ENCODE data around the gene KRTAP1-1. TPM values are rescaled to one million over a fixed set of nuclear protein-coding genes. Genes with fewer than 3 reads are reported as not detected.
"Not testable (repeated sequence)": the region's sequence is repeated elsewhere in the genome, so short reads cannot be mapped to it uniquely, and the experiment has no call there.

KRTAP1-1 gene
- total and polyA plus RNA-seq, 12 donors: not detected

GRCh38 chr17:41063449-41063848 lies 22.2 kb upstream of the KRTAP1-1 start:
- no peak overlapping the region for H3K4me3 ChIP-seq
- no peak for ATAC-seq
- intact Hi-C loops (cut with DNase I): no loop called here
- H3K9me3 ChIP-seq: no peaks in the 10 kb centered on the region
- no peaks in the 10 kb centered on the region for H3K36me3 ChIP-seq
- TF ChIP-seq CTCF (IDR thresholded peaks at IDR 0.05): no peak
- no peaks in the 10 kb centered on the region for H3K4me1 ChIP-seq
- no peak overlapping the region for H3K27ac ChIP-seq
- 89% methylated on average over 4 of the region's 4 CpGs for WGBS, 2 donors
- DNase-seq: no peak
- H3K27me3 ChIP-seq: peaks cover 0 to 61% (median 43%) of the 10 kb centered on the region in 7 donors

- peaks cover 0 to 76% (median 51%) of the 10 kb centered on the region in 7 donors for H3K27me3 ChIP-seq
These were observed 20.7 kb upstream of the KRTAP1-1 start for GRCh38 chr17:41061964-41062363.

GRCh38 chr17:41060052-41060604 lies 18.9 kb upstream of the KRTAP1-1 start, which contains the start of gene KRTAP2-3:
TSS of gene KRTAP2-3 (minus strand) at chr17:41060114. CDS start at chr17:41060050, 64 bp downstream.
- Histone ChIP-seq H3K36me3 (no peaks in the 10 kb centered on the region), H3K4me3 (no peak within 1 kb of the TSS), H3K4me1 (no peaks in the 10 kb centered on the region), H3K9me3 (peaks cover 0 to 7% (median 0%) of the 10 kb centered on the region in 11 donors), H3K27ac (no peak within 1 kb of the TSS), H3K27me3 (peaks cover 0 to 82% (median 58%) of the 10 kb centered on the region in 7 donors)
- intact Hi-C loops (cut with DNase I): no loop called here
- no peak for TF ChIP-seq CTCF (IDR thresholded peaks at IDR 0.05)
- 60 to 61% methylated on average over 6 of the region's 6 CpGs for WGBS, 2 donors
- DNase-seq: no peak
- no peak for ATAC-seq

More at GRCh38 chr17:41061964-41062363, 20.7 kb upstream of the KRTAP1-1 start:
- intact Hi-C loops (cut with DNase I): no loop called here
- Histone ChIP-seq H3K36me3 (no peaks in the 10 kb centered on the region), H3K9me3 (peaks cover 0 to 7% (median 0%) of the 10 kb centered on the region in 11 donors), H3K4me3 (no peak overlapping the region), H3K27ac (no peak overlapping the region), H3K4me1 (no peaks in the 10 kb centered on the region)
- 69 to 76% methylated on average over 1 of the region's 1 CpG for WGBS, 2 donors
- ATAC-seq (no peak), DNase-seq (no peak)
- TF ChIP-seq CTCF (IDR thresholded peaks at IDR 0.05): no peak

- H3K27me3 ChIP-seq: peaks cover 0 to 76% (median 55%) of the 10 kb centered on the region in 7 donors
- H3K9me3 ChIP-seq; DNase-seq; H3K27ac ChIP-seq; intact Hi-C loops (cut with DNase I); H3K36me3 ChIP-seq; H3K4me3 ChIP-seq; H3K4me1 ChIP-seq: not testable (repeated sequence)
- WGBS, 2 donors: 23 to 28% methylated on average over 9 to 12 of the region's 31 CpGs
- ATAC-seq: peak in 1 of 8 donors; percentile 53
These were observed 18.2 kb upstream of the KRTAP1-1 start for GRCh38 chr17:41059276-41060051.

Data from heart right ventricle (tissue), 16 donors.